H1 (cell line): ENCODE measurements around the gene ENDOU. TPM values are rescaled to one million over a fixed set of nuclear protein-coding genes. Genes with fewer than 3 reads are reported as not detected.

Experiments
- CTCF ChIA-PET: fragments of 300-600 bp; sonication (Branson Sonifier 250); formaldehyde crosslinking; loops from one replicate; lab custom pipeline; 2021; ENCODE audit not compliant: partially characterized antibody; lab: Charles Lee
- POLR2A ChIA-PET: fragments of 300-600 bp; sonication (Branson Sonifier 250); formaldehyde crosslinking; loops from one replicate; lab custom pipeline; 2021; ENCODE audit warnings: inconsistent platforms; ENCODE audit not compliant: partially characterized antibody; lab: Charles Lee
- DNase-seq, 2 experiments: peaks; one replicate each; pipeline versions ENCODE4 v3.0.0 to v3.0.0-alpha.2; 2010 to 2022; ENCODE audit warnings: low spot score in 2 of 2, low read depth in 1 of 2, mixed read lengths in 1 of 2
- FAIRE-seq: peaks from 2 replicates; lab custom pipeline; 2011; peaks lifted over from hg19 to GRCh38; lab: Jason Lieb, UNC
- H2AFZ ChIP-seq: 2 replicates; pipeline ENCODE4 v1.8.1; 2012; ENCODE audit warnings: low read length, inconsistent platforms
- H2AK5ac ChIP-seq: 2 replicates; pipeline ENCODE4 v1.6.1; 2013; ENCODE audit warnings: low read depth, low read length
- H2BK120ac ChIP-seq: replicated peaks from 2 replicates; pipeline ENCODE3; 2013; ENCODE audit warnings: low read depth, low read length, inconsistent platforms
- H2BK12ac ChIP-seq: 2 replicates; pipeline ENCODE4 v1.6.1; 2013; ENCODE audit warnings: low read depth, low read length
- H2BK15ac ChIP-seq: 2 replicates; pipeline ENCODE4 v1.6.1; 2013; ENCODE audit warnings: low read length
- H2BK20ac ChIP-seq: 2 replicates; pipeline ENCODE4 v1.6.1; 2013; ENCODE audit warnings: low read length
- H2BK5ac ChIP-seq: 2 replicates; pipeline ENCODE4 v1.6.1; 2013; ENCODE audit warnings: low read depth, low read length
- H3K14ac ChIP-seq: 2 replicates; pipeline ENCODE4 v1.6.1; 2013; ENCODE audit warnings: inconsistent platforms; ENCODE audit not compliant: insufficient read length
- H3K18ac ChIP-seq: 2 replicates; pipeline ENCODE4 v1.6.1; 2013; ENCODE audit warnings: low read length; ENCODE audit errors: extremely low read depth
- H3K23ac ChIP-seq: 2 replicates; pipeline ENCODE4 v1.6.1; 2013; ENCODE audit warnings: inconsistent platforms; ENCODE audit not compliant: insufficient read length
- H3K23me2 ChIP-seq: 2 replicates; pipeline ENCODE4 v1.6.1; 2013; ENCODE audit warnings: low read depth, low read length
- H3K27ac ChIP-seq: 2 replicates; pipeline ENCODE4 v1.6.1; 2011; ENCODE audit warnings: low read depth, low read length, inconsistent platforms
- H3K27me3 ChIP-seq, 4 experiments: replicated peaks in 1 of 4; 1 replicate in 1 of 4; 2 replicates in 3 of 4; pipeline versions ENCODE4 v1.6.1 to v1.8.1; 2011 to 2013; ENCODE audit warnings: low read length in 3 of 4, mild to moderate bottlenecking in 3 of 4, inconsistent platforms in 2 of 4, mixed read lengths in 2 of 4, moderate library complexity in 1 of 4; ENCODE audit not compliant: control insufficient read depth in 3 of 4, insufficient read depth in 3 of 4; ENCODE audit errors: extremely low read depth in 1 of 4
- H3K36me3 ChIP-seq, 4 experiments: 2 replicates each; pipeline versions ENCODE4 v1.6.1 to v1.8.1; 2011 to 2013; ENCODE audit warnings: mild to moderate bottlenecking in 4 of 4, low read length in 3 of 4, moderate library complexity in 2 of 4, control low read depth in 1 of 4, inconsistent platforms in 1 of 4; ENCODE audit not compliant: insufficient read depth in 4 of 4, control insufficient read depth in 2 of 4
- H3K4ac ChIP-seq: replicated peaks from 2 replicates; pipeline ENCODE3; 2013; ENCODE audit warnings: low read length, low read depth, mixed read lengths, inconsistent platforms; ENCODE audit not compliant: insufficient read length
- H3K4me1 ChIP-seq, 4 experiments: replicated peaks in 1 of 4; 1 replicate in 1 of 4; 2 replicates in 3 of 4; pipeline versions ENCODE4 v1.6.1 to v1.8.1; 2011 to 2013; ENCODE audit warnings: low read length in 3 of 4, inconsistent platforms in 2 of 4, mixed read lengths in 1 of 4; ENCODE audit not compliant: insufficient read depth in 4 of 4, control insufficient read depth in 3 of 4
- H3K4me2 ChIP-seq, 2 experiments: 2 replicates each; pipeline versions ENCODE4 v1.6.1 to v1.8.1; 2011 to 2013; ENCODE audit warnings: low read depth in 2 of 2, low read length in 2 of 2, control low read depth in 1 of 2, inconsistent platforms in 1 of 2, mild to moderate bottlenecking in 1 of 2; ENCODE audit not compliant: insufficient read depth in 1 of 2
- H3K4me3 ChIP-seq, 4 experiments: fragments of 200-600, 300-600 bp in 1 of 4; sonication (generic), shearing (Covaris generic), sonication (Bioruptor Twin) in 1 of 4; 2 replicates each; pipeline versions ENCODE4 v1.5.1 to v1.8.1; 2011 to 2016; ENCODE audit warnings: low read length in 4 of 4, low read depth in 3 of 4, control low read depth in 2 of 4, inconsistent platforms in 2 of 4, mild to moderate bottlenecking in 2 of 4, mixed read lengths in 1 of 4, moderate library complexity in 1 of 4; ENCODE audit not compliant: insufficient read depth in 2 of 4; ENCODE audit errors: extremely low read depth in 1 of 4
- H3K56ac ChIP-seq: replicated peaks from 2 replicates; pipeline ENCODE3; 2013; ENCODE audit warnings: low read depth, mild to moderate bottlenecking, mixed read lengths, low read length, inconsistent platforms; ENCODE audit not compliant: insufficient read length
- H3K79me1 ChIP-seq: 2 replicates; pipeline ENCODE4 v1.6.1; 2013; ENCODE audit warnings: low read depth, low read length, control low read depth
- H3K79me2 ChIP-seq, 2 experiments: 2 replicates each; pipeline versions ENCODE4 v1.6.1 to v1.8.1; 2012 to 2013; ENCODE audit warnings: low read length in 2 of 2, mild to moderate bottlenecking in 2 of 2, inconsistent platforms in 1 of 2; ENCODE audit not compliant: insufficient read depth in 2 of 2, control insufficient read depth in 1 of 2
- H3K9ac ChIP-seq, 4 experiments: replicated peaks in 1 of 4; 1 replicate in 1 of 4; 2 replicates in 3 of 4; pipeline versions ENCODE4 v1.6.1 to v1.8.1; 2011 to 2013; ENCODE audit warnings: low read depth in 3 of 4, low read length in 3 of 4, control low read depth in 2 of 4, mild to moderate bottlenecking in 2 of 4, moderate library complexity in 2 of 4, inconsistent platforms in 1 of 4; ENCODE audit errors: extremely low read depth in 1 of 4
- H3K9me3 ChIP-seq, 2 experiments: 2 replicates each; pipeline versions ENCODE4 v1.6.1 to v1.8.1; 2012 to 2013; ENCODE audit warnings: mild to moderate bottlenecking in 2 of 2, moderate library complexity in 2 of 2, control low read depth in 1 of 2, inconsistent platforms in 1 of 2, low read depth in 1 of 2, low read length in 1 of 2, mixed read lengths in 1 of 2; ENCODE audit not compliant: insufficient read depth in 2 of 2
- H4K20me1 ChIP-seq, 2 experiments: replicated peaks in 1 of 2; 2 replicates each; pipeline versions ENCODE3 to v1.8.1; 2011 to 2013; ENCODE audit warnings: inconsistent platforms in 2 of 2, low read length in 2 of 2, mild to moderate bottlenecking in 1 of 2; ENCODE audit not compliant: insufficient read depth in 2 of 2, control insufficient read depth in 1 of 2
- H4K5ac ChIP-seq: 2 replicates; pipeline ENCODE4 v1.6.1; 2013; ENCODE audit warnings: low read length, low read depth, mixed read lengths, inconsistent platforms; ENCODE audit not compliant: insufficient read length
- H4K8ac ChIP-seq: 2 replicates; pipeline ENCODE4 v1.8.0; 2013; ENCODE audit warnings: mild to moderate bottlenecking, moderate library complexity, low read length, inconsistent platforms; ENCODE audit not compliant: insufficient read depth; ENCODE audit errors: extremely low read depth
- H4K91ac ChIP-seq: replicated peaks from 2 replicates; pipeline ENCODE3; 2013; ENCODE audit warnings: low read length, mixed read lengths, inconsistent platforms; ENCODE audit not compliant: insufficient read length
- HDAC2 ChIP-seq, 2 experiments: fragments of 300-600 bp in 1 of 2; sonication (generic) in 1 of 2; IDR thresholded peaks; 2 replicates each; pipeline ENCODE4 v1.6.1; 2011 to 2012; ENCODE audit warnings: low read depth in 2 of 2, low read length in 2 of 2, mild to moderate bottlenecking in 2 of 2, moderate library complexity in 2 of 2, borderline replicate concordance in 1 of 2, inconsistent platforms in 1 of 2
- WGBS, 2 experiments: shearing (Covaris generic) in 1 of 2; methylation state at CpG; one replicate each; pipeline versions ENCODE4 v1.1.6 to v1.1.7; 2013 to 2015; ENCODE audit warnings: low lambda C conversion rate in 2 of 2, mixed read lengths in 2 of 2, inconsistent platforms in 1 of 2, low coverage in 1 of 2, missing lambda C conversion rate in 1 of 2; ENCODE audit not compliant: insufficient replicate concordance in 2 of 2, insufficient coverage in 1 of 2, insufficient read length in 1 of 2; ENCODE audit errors: extremely low coverage in 1 of 2, missing lambda C conversion rate in 1 of 2; 5-methylcytosine and 5-hydroxymethylcytosine counted together
- polyA plus RNA-seq, 7 experiments: library from polyadenylated mRNA; depleted of rRNA in 3 of 7; stranded (reverse) in 5 of 7; unstranded in 2 of 7; fragments of >200 nt in 5 of 7; fragments of 200-250 nt in 2 of 7; gene quantifications; 1 replicate in 5 of 7; 2 replicates in 1 of 7; 4 replicates in 1 of 7; pipeline versions ENCODE4 v1.2.1 to v1.2.3, GENCODE V29; 2011 to 2013; ENCODE audit warnings: missing spikeins in 2 of 7, mixed read lengths in 2 of 7
- total RNA-seq: library from RNA; stranded (reverse); fragmentation: NEBNext Ultra II Directional; extraction: Animal tissue kit (Norgen Biotek cat#: 25700); gene quantifications from 2 replicates; pipeline ENCODE4 v1.2.1, GENCODE V29; 2021

ENDOU gene
- total and polyA plus RNA-seq, 2 of the 8 experiments (the other 6 are each of a cell fraction or from before 2014, with no cell fraction given): not detected

DNA sequence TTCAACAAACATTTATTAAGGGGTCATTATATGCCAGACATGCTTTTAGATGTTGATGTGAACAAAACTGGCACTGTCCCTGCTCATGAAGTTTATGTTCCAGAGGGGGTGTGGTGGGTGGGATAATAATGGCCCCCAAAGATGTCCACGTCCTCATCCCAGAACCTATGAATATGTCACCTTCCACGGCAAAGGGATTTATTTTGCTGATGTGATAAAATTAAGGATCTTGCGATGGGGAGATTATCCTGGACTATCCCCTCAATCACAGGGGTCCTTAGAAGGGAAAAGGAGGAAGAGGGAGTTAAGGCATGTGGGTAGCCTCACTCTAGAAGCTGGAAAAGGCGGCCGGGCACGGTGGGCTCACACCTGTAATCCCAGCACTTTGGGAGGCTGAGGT is 46.0 kb upstream of the ENDOU start:
- no peak overlapping the region for H3K14ac ChIP-seq
- no peak overlapping the region for H2BK5ac ChIP-seq
- H2BK120ac ChIP-seq: no peak overlapping the region
- 95% methylated on average over 6 of the region's 6 CpGs; no CpG with 5 or more reads in 1 of the 2 experiments for WGBS, 2 experiments
- POLR2A ChIA-PET: interaction anchor here (2.4 to 10.5 kb wide), 3 partner anchors 10 to 29 kb away, joined by 6 to 79 read pairs (median 78); partner anchors contain the start of gene RAPGEF3
- no peak overlapping the region for H2BK20ac ChIP-seq
- FAIRE-seq: no peak
- H3K79me1 ChIP-seq: no peaks in the 10 kb centered on the region
- peaks cover 0 to 17% (median 8%) of the 10 kb centered on the region in 4 experiments; a peak in 4 of 7 replicates for H3K27me3 ChIP-seq
- H4K5ac ChIP-seq: no peak overlapping the region
- no peaks in the 10 kb centered on the region for H3K9me3 ChIP-seq
- H4K8ac ChIP-seq: no peak overlapping the region
- DNase-seq: no peak
- H2BK12ac ChIP-seq: no peak overlapping the region
- no peak overlapping the region for H3K9ac ChIP-seq
- H3K4me1 ChIP-seq: peaks cover 7 to 15% (median 12%) of the 10 kb centered on the region in 4 experiments; a peak in 6 of 7 replicates
- H3K23me2 ChIP-seq: peaks cover 2% of the 10 kb centered on the region; the same call in 1 of the 2 replicates
- no peak overlapping the region for H2AFZ ChIP-seq
- H3K56ac ChIP-seq: no peak overlapping the region
- H3K27ac ChIP-seq: no peak overlapping the region
- no peak overlapping the region for H4K91ac ChIP-seq
- H3K4me3 ChIP-seq: no peak overlapping the region
- CTCF ChIA-PET: interaction anchor here (2.2 to 58.8 kb wide), 4 partner anchors 7 to 68 kb away, joined by 5 to 2442 read pairs (median 1081); partner anchors contain the start of genes ENDOU, RAPGEF3 and RPAP3
- no peaks in the 10 kb centered on the region for H3K79me2 ChIP-seq
- no peaks in the 10 kb centered on the region for H3K36me3 ChIP-seq
- H2BK15ac ChIP-seq: no peak overlapping the region
- H3K4me2 ChIP-seq: no peak overlapping the region
- H4K20me1 ChIP-seq: peaks cover 0 to 3% of the 10 kb centered on the region in 2 experiments
- no peak overlapping the region for H2AK5ac ChIP-seq
- no peak overlapping the region for H3K18ac ChIP-seq
- no peak overlapping the region for H3K4ac ChIP-seq
- TF ChIP-seq HDAC2 (IDR thresholded peaks at IDR 0.05; ENCODE audit: borderline replicate concordance in 1 of 2, low read depth in 2 of 2, low read length in 2 of 2): no peak
- no peak overlapping the region for H3K23ac ChIP-seq
